ENCODE results near the gene APOBEC2.
A peak's percentile ranks its signal among the peaks of the same experiment; 100 is the strongest.

DNA sequence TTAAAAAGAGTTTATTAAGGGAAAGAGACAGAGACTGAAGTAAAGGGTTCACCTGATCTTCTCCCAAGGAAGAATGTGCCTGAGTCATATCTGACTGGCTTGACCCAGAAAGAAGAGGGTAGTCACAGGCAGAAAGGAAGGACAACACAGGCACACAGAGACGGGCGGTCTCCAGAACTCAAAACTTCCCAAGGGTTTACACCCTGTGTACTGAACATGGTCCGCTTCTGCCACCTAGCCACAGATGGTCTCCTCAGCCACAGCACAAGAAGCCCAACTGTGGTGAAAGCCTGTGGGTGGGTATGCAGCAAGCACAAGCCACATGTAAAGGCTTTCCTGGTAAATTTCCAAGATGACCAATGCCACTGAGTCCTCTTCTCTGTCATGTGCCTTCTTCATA is 31.2 kb upstream of the APOBEC2 start:
- no peak for TF ChIP-seq EZH2 (IDR thresholded peaks at IDR 0.05; ENCODE audit: borderline replicate concordance, low read depth, low read length, severe bottlenecking)
- TF ChIP-seq, protein P1, sequence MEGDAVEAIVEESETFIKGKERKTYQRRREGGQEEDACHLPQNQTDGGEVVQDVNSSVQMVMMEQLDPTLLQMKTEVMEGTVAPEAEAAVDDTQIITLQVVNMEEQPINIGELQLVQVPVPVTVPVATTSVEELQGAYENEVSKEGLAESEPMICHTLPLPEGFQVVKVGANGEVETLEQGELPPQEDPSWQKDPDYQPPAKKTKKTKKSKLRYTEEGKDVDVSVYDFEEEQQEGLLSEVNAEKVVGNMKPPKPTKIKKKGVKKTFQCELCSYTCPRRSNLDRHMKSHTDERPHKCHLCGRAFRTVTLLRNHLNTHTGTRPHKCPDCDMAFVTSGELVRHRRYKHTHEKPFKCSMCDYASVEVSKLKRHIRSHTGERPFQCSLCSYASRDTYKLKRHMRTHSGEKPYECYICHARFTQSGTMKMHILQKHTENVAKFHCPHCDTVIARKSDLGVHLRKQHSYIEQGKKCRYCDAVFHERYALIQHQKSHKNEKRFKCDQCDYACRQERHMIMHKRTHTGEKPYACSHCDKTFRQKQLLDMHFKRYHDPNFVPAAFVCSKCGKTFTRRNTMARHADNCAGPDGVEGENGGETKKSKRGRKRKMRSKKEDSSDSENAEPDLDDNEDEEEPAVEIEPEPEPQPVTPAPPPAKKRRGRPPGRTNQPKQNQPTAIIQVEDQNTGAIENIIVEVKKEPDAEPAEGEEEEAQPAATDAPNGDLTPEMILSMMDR (IDR thresholded peaks at IDR 0.05; ENCODE audit: borderline replicate concordance, extremely low read depth, low read length, poor library complexity, severe bottlenecking) = peak; percentile 38
